SHP77 (cell line): ENCODE measurements around the gene ARFIP2.
"Not testable (repeated sequence)": the region's sequence is repeated elsewhere in the genome, so short reads cannot be mapped to it uniquely, and the experiment has no call there.

Experiments
- DNase-seq, 2 experiments: peaks; one replicate each; lab custom pipeline; 2025; lab: John Stamatoyannopoulos, UW

The ARFIP2 gene

GRCh38 chr11:6481012-6481923 lies at the start of gene ARFIP2, which contains the start of gene TIMM10B:
Gene ARFIP2 (minus strand): TSS chr11:6481331. CDS start chr11:6480421, 910 bp downstream.
Gene TIMM10B (plus strand): TSS chr11:6481501. CDS start chr11:6481517, 16 bp downstream.
- peak; percentile 82 to 92 for DNase-seq

GRCh38 chr11:6530848-6531247 lies 49.7 kb upstream of the ARFIP2 start:
- DNase-seq = no peak

GRCh38 chr11:6529266-6529665 lies 48.1 kb upstream of the ARFIP2 start:
- DNase-seq = no peak

GRCh38 chr11:6526411-6527135 lies 45.4 kb upstream of the ARFIP2 start:
- no peak for DNase-seq

GRCh38 chr11:6523253-6523652 lies 42.1 kb upstream of the ARFIP2 start:
- DNase-seq = no peak

- not testable (repeated sequence) for DNase-seq
Measured at GRCh38 chr11:6521946-6522345, 40.8 kb upstream of the ARFIP2 start.

GRCh38 chr11:6520265-6520664 lies 39.1 kb upstream of the ARFIP2 start:
- no peak for DNase-seq

GRCh38 chr11:6516865-6517264 lies 35.7 kb upstream of the ARFIP2 start:
- DNase-seq = no peak

- DNase-seq = peak; percentile 1
Measured at GRCh38 chr11:6505577-6506240, 24.6 kb upstream of the ARFIP2 start.

GRCh38 chr11:6504166-6504565 lies 23.0 kb upstream of the ARFIP2 start:
- no peak for DNase-seq

GRCh38 chr11:6502382-6502781 lies 21.3 kb upstream of the ARFIP2 start:
- no peak for DNase-seq

- no peak for DNase-seq
Measured at GRCh38 chr11:6498544-6498943, 17.4 kb upstream of the ARFIP2 start.

GRCh38 chr11:6498121-6498520 lies 17.0 kb upstream of the ARFIP2 start:
- DNase-seq = no peak

- DNase-seq = no peak
Measured at GRCh38 chr11:6497069-6497839, 16.1 kb upstream of the ARFIP2 start, which contains the start of gene DNHD1. Gene DNHD1 (plus strand): TSS chr11:6497280. CDS start chr11:6498216, 936 bp downstream.

GRCh38 chr11:6489306-6489705 lies 8.2 kb upstream of the ARFIP2 start:
- no peak for DNase-seq

- DNase-seq = no peak
Measured at GRCh38 chr11:6488821-6489220, 7.7 kb upstream of the ARFIP2 start.

- no peak for DNase-seq
Measured at GRCh38 chr11:6488342-6488741, 7.2 kb upstream of the ARFIP2 start.

- no peak for DNase-seq
Measured at GRCh38 chr11:6486938-6487337, 5.8 kb upstream of the ARFIP2 start.

- DNase-seq = no peak
Measured at GRCh38 chr11:6486256-6486655, 5.1 kb upstream of the ARFIP2 start.

GRCh38 chr11:6485661-6486060 lies 4.5 kb upstream of the ARFIP2 start:
- DNase-seq = no peak

GRCh38 chr11:6483015-6483414 lies 1.9 kb upstream of the ARFIP2 start:
- DNase-seq = no peak

GRCh38 chr11:6482441-6482840 lies 1.3 kb upstream of the ARFIP2 start:
- DNase-seq = no peak
